ENCODE results near the gene KCTD21.

KCTD21 gene

GRCh38 chr11:78160557-78160956 lies 27.9 kb downstream of the KCTD21 start:
- DNase-seq (ENCODE audit: low read depth in 1 of 2, low spot score in 1 of 2), result no peak

GRCh38 chr11:78158987-78159652 lies 29.3 kb downstream of the KCTD21 start:
- Histone ChIP-seq H3K27ac (replicated peaks) (no peak overlapping the region), H3K4me3 (replicated peaks; ENCODE audit: insufficient read depth, low read length) (no peak overlapping the region), H3K27me3 (ENCODE audit: insufficient read depth, poor library complexity, severe bottlenecking) (no peaks in the 10 kb centered on the region)
- TF ChIP-seq, protein P1, sequence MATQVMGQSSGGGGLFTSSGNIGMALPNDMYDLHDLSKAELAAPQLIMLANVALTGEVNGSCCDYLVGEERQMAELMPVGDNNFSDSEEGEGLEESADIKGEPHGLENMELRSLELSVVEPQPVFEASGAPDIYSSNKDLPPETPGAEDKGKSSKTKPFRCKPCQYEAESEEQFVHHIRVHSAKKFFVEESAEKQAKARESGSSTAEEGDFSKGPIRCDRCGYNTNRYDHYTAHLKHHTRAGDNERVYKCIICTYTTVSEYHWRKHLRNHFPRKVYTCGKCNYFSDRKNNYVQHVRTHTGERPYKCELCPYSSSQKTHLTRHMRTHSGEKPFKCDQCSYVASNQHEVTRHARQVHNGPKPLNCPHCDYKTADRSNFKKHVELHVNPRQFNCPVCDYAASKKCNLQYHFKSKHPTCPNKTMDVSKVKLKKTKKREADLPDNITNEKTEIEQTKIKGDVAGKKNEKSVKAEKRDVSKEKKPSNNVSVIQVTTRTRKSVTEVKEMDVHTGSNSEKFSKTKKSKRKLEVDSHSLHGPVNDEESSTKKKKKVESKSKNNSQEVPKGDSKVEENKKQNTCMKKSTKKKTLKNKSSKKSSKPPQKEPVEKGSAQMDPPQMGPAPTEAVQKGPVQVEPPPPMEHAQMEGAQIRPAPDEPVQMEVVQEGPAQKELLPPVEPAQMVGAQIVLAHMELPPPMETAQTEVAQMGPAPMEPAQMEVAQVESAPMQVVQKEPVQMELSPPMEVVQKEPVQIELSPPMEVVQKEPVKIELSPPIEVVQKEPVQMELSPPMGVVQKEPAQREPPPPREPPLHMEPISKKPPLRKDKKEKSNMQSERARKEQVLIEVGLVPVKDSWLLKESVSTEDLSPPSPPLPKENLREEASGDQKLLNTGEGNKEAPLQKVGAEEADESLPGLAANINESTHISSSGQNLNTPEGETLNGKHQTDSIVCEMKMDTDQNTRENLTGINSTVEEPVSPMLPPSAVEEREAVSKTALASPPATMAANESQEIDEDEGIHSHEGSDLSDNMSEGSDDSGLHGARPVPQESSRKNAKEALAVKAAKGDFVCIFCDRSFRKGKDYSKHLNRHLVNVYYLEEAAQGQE (IDR thresholded peaks at IDR 0.05; ENCODE audit: insufficient replicate concordance, low read depth), result no peak
- TF ChIP-seq, protein P2, sequence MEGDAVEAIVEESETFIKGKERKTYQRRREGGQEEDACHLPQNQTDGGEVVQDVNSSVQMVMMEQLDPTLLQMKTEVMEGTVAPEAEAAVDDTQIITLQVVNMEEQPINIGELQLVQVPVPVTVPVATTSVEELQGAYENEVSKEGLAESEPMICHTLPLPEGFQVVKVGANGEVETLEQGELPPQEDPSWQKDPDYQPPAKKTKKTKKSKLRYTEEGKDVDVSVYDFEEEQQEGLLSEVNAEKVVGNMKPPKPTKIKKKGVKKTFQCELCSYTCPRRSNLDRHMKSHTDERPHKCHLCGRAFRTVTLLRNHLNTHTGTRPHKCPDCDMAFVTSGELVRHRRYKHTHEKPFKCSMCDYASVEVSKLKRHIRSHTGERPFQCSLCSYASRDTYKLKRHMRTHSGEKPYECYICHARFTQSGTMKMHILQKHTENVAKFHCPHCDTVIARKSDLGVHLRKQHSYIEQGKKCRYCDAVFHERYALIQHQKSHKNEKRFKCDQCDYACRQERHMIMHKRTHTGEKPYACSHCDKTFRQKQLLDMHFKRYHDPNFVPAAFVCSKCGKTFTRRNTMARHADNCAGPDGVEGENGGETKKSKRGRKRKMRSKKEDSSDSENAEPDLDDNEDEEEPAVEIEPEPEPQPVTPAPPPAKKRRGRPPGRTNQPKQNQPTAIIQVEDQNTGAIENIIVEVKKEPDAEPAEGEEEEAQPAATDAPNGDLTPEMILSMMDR (IDR thresholded peaks at IDR 0.05; ENCODE audit: insufficient read depth, low read length), result no peak
- TF ChIP-seq SPI1 (IDR thresholded peaks at IDR 0.05; ENCODE audit: borderline replicate concordance, low read depth) (no peak), GABPA (IDR thresholded peaks at IDR 0.05; ENCODE audit: low read depth) (no peak), POLR2AphosphoS5 (IDR thresholded peaks at IDR 0.05; ENCODE audit: low read depth) (no peak)
- no peak for DNase-seq (ENCODE audit: low read depth in 1 of 2, low spot score in 1 of 2)

More at GRCh38 chr11:78160557-78160956, 27.9 kb downstream of the KCTD21 start:
- TF ChIP-seq SPI1 (IDR thresholded peaks at IDR 0.05; ENCODE audit: borderline replicate concordance, low read depth) (no peak), POLR2AphosphoS5 (IDR thresholded peaks at IDR 0.05; ENCODE audit: low read depth) (no peak)
- TF ChIP-seq, protein P1 (IDR thresholded peaks at IDR 0.05; ENCODE audit: insufficient replicate concordance, low read depth), result no peak
- Histone ChIP-seq H3K27me3 (ENCODE audit: insufficient read depth, poor library complexity, severe bottlenecking) (no peaks in the 10 kb centered on the region), H3K4me3 (replicated peaks; ENCODE audit: insufficient read depth, low read length) (no peak overlapping the region), H3K27ac (replicated peaks) (no peak overlapping the region)

GRCh38 chr11:78156127-78156844 lies 32.1 kb downstream of the KCTD21 start:
- TF ChIP-seq, protein P1 (IDR thresholded peaks at IDR 0.05; ENCODE audit: insufficient replicate concordance, low read depth), result no peak
- TF ChIP-seq, protein P2 (IDR thresholded peaks at IDR 0.05; ENCODE audit: insufficient read depth, low read length), result no peak
- TF ChIP-seq GABPA (IDR thresholded peaks at IDR 0.05; ENCODE audit: low read depth), result no peak
- no peak for TF ChIP-seq POLR2AphosphoS5 (IDR thresholded peaks at IDR 0.05; ENCODE audit: low read depth)
- no peak for TF ChIP-seq SPI1 (IDR thresholded peaks at IDR 0.05; ENCODE audit: borderline replicate concordance, low read depth)
- no peaks in the 10 kb centered on the region for H3K27me3 ChIP-seq (ENCODE audit: insufficient read depth, poor library complexity, severe bottlenecking)
- DNase-seq (ENCODE audit: low read depth in 1 of 2, low spot score in 1 of 2), result no peak
- no peak overlapping the region for H3K27ac ChIP-seq (replicated peaks)
- no peak overlapping the region for H3K4me3 ChIP-seq (replicated peaks; ENCODE audit: insufficient read depth, low read length)
